ENCODE results near the gene TRPM4.

DNA sequence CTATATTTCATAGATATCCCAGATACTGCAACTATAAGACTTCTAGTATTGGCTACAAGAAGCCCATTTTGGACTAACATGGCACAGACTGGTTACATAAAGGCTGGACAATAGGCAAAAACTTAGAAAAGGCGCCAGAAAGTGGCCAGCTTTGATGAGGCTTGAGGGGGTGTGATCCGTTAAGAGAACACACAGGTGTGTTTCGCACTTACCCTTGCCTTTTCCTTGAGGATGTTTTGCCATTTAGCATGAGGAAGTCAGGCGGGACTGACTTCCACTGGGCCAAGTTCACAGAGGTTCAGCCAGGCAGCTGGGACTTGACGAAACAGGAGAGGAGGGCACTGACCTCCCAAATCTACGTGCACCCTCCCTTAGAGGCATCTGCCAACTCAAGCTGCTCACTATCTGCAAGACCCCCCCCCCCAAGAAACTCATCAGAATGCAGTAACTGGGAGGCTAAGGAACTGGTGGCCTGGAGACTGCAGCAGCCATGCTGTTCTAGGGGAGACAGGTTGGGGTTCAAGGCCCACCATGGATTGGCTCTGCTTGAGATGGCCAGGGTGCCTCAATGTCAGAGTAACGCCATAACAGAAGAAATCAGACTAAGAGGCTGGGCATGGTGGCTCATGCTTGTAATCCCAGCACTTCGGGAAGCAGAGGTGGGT is 47.9 kb upstream of the TRPM4 start:
- TF ChIP-seq, protein P1, sequence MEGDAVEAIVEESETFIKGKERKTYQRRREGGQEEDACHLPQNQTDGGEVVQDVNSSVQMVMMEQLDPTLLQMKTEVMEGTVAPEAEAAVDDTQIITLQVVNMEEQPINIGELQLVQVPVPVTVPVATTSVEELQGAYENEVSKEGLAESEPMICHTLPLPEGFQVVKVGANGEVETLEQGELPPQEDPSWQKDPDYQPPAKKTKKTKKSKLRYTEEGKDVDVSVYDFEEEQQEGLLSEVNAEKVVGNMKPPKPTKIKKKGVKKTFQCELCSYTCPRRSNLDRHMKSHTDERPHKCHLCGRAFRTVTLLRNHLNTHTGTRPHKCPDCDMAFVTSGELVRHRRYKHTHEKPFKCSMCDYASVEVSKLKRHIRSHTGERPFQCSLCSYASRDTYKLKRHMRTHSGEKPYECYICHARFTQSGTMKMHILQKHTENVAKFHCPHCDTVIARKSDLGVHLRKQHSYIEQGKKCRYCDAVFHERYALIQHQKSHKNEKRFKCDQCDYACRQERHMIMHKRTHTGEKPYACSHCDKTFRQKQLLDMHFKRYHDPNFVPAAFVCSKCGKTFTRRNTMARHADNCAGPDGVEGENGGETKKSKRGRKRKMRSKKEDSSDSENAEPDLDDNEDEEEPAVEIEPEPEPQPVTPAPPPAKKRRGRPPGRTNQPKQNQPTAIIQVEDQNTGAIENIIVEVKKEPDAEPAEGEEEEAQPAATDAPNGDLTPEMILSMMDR (IDR thresholded peaks at IDR 0.05) = no peak
- no peak for TF ChIP-seq POLR2A (IDR thresholded peaks at IDR 0.05)
